ENCODE data around the gene GZMM. TPM values are rescaled to one million over a fixed set of nuclear protein-coding genes. Genes with fewer than 3 reads are reported as not detected.
A peak's percentile ranks its signal among the peaks of the same experiment; 100 is the strongest.

The GZMM gene
- total RNA-seq, 1 experiment from 2014 or later, result 0.59 TPM

GRCh38 chr19:532561-533363, 11.1 kb upstream of the GZMM start:
- no peak for TF ChIP-seq CEBPB (IDR thresholded peaks at IDR 0.05; ENCODE audit: low read depth)
- TF ChIP-seq CTCF (IDR thresholded peaks at IDR 0.05 in 2 of 3, conservative IDR thresholded peaks at IDR 0.05 in 1 of 3; ENCODE audit: borderline replicate concordance in 1 of 3, insufficient read depth in 1 of 3, low read depth in 2 of 3, low read length in 2 of 3), result peak in 2 of 3 experiments; percentile 52 to 59; a peak in 5 of 6 replicates
- TF ChIP-seq SIN3A (IDR thresholded peaks at IDR 0.05; ENCODE audit: low read depth), result no peak
- no peak for TF ChIP-seq ATF3 (IDR thresholded peaks at IDR 0.05)
- TF ChIP-seq POLR2A (IDR thresholded peaks at IDR 0.05; ENCODE audit: borderline replicate concordance, extremely low read depth, insufficient read depth, insufficient read length), result no peak
- 0 out of 2 replicates have a peak, but pooled peaks have one; percentile 31 for TF ChIP-seq ZFX (IDR thresholded peaks at IDR 0.05)
- TF ChIP-seq, protein P1, sequence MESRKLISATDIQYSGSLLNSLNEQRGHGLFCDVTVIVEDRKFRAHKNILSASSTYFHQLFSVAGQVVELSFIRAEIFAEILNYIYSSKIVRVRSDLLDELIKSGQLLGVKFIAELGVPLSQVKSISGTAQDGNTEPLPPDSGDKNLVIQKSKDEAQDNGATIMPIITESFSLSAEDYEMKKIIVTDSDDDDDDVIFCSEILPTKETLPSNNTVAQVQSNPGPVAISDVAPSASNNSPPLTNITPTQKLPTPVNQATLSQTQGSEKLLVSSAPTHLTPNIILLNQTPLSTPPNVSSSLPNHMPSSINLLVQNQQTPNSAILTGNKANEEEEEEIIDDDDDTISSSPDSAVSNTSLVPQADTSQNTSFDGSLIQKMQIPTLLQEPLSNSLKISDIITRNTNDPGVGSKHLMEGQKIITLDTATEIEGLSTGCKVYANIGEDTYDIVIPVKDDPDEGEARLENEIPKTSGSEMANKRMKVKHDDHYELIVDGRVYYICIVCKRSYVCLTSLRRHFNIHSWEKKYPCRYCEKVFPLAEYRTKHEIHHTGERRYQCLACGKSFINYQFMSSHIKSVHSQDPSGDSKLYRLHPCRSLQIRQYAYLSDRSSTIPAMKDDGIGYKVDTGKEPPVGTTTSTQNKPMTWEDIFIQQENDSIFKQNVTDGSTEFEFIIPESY (IDR thresholded peaks at IDR 0.05; ENCODE audit: extremely low read depth, insufficient replicate concordance, low read length), result no peak
- TF ChIP-seq JUND (IDR thresholded peaks at IDR 0.05), result no peak
- no peak for TF ChIP-seq RAD21 (IDR thresholded peaks at IDR 0.05; ENCODE audit: low read depth)
- TF ChIP-seq, protein P2, sequence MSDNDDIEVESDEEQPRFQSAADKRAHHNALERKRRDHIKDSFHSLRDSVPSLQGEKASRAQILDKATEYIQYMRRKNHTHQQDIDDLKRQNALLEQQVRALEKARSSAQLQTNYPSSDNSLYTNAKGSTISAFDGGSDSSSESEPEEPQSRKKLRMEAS (IDR thresholded peaks at IDR 0.05), result no peak
- TF ChIP-seq FOSL1 (IDR thresholded peaks at IDR 0.05; ENCODE audit: low read depth), result no peak
- TF ChIP-seq EZH2phosphoT487 (IDR thresholded peaks at IDR 0.05; ENCODE audit: borderline replicate concordance), result no peak
- TF ChIP-seq YY1 (IDR thresholded peaks at IDR 0.05; ENCODE audit: extremely low read depth, insufficient replicate concordance, low read depth, low read length), result no peak
- TF ChIP-seq POLR2AphosphoS5 (IDR thresholded peaks at IDR 0.05; ENCODE audit: low read depth, low read length), result peak; percentile 22; the same call in 1 of the 2 replicates
- H2AFZ ChIP-seq (ENCODE audit: low read depth, low read length, poor library complexity, severe bottlenecking), result no peak overlapping the region
- H3K9ac ChIP-seq (ENCODE audit: low read length), result peak overlapping the region; percentile 91
- RAD21 ChIA-PET (ENCODE audit: low non-redundant PET in 1 of 2, low total read pairs in 2 of 2, uncharacterized antibody in 2 of 2, unreplicated experiment in 2 of 2), result interaction anchor here in 1 of 2 experiments (1.0 kb wide), 1 partner anchor 22 kb away, joined by 3 read pairs; no protein-coding TSS in a partner anchor
- H4K20me1 ChIP-seq (ENCODE audit: insufficient read depth), result peaks cover 9% of the 10 kb centered on the region; the same call in 1 of the 2 replicates
- H3K4me1 ChIP-seq (ENCODE audit: control insufficient read depth in 1 of 2, insufficient read depth in 2 of 2, low read length in 2 of 2), result peaks cover 23 to 45% of the 10 kb centered on the region in 2 experiments
- CTCF ChIA-PET, result interaction anchor here (0.6 to 3.2 kb wide), 4 partner anchors 22 to 765 kb away, joined by 3 to 23 read pairs (median 3); partner anchors contain the start of gene BSG
- POLR2A ChIA-PET, result interaction anchor here (0.7 to 1.7 kb wide), 7 partner anchors 10 to 39 kb away, joined by 3 to 10 read pairs (median 5); partner anchors contain the start of gene BSG
- peak overlapping the region; percentile 81 for H3K4me2 ChIP-seq (ENCODE audit: low read length)
- peak; percentile 9 for ATAC-seq
- peaks cover 16 to 17% of the 10 kb centered on the region in 2 experiments; a peak in 3 of 4 replicates for H3K36me3 ChIP-seq (ENCODE audit: control insufficient read depth in 1 of 2, insufficient read depth in 2 of 2, low read length in 2 of 2)
- intact Hi-C loops (cut with micrococcal nuclease), result no loop called here
- no peaks in the 10 kb centered on the region for H3K27me3 ChIP-seq (ENCODE audit: insufficient read depth, low read length)
- peaks cover 50% of the 10 kb centered on the region for H3K79me2 ChIP-seq (ENCODE audit: insufficient read depth, low read length)
- DNase-seq (ENCODE audit: low read depth, low spot score), result peak; percentile 51
- peak overlapping the region; percentile 96 for H3K27ac ChIP-seq (ENCODE audit: low read depth, low read length)
- TSS peak; percentile 54 for BruUV-seq (replicated peaks)
- no peaks in the 10 kb centered on the region; a peak in 1 of 4 replicates for H3K9me3 ChIP-seq (ENCODE audit: control insufficient read depth in 1 of 2, insufficient read depth in 1 of 2, low read depth in 1 of 2, low read length in 2 of 2)
- H3K9me2 ChIP-seq (ENCODE audit: insufficient read depth), result no peaks in the 10 kb centered on the region
- peak overlapping the region; percentile 77 to 86 for H3K4me3 ChIP-seq (replicated peaks in 1 of 2; ENCODE audit: low read depth in 1 of 2, low read length in 2 of 2)

Measured in HCT116 (cell line).